ENCODE data around the gene KCNA10. TPM values are rescaled to one million over a fixed set of nuclear protein-coding genes. Genes with fewer than 3 reads are reported as not detected.

Gene KCNA10
- total RNA-seq, 2 experiments from 2014 or later: not detected

GRCh38 chr1:110509655-110510054, 9.3 kb downstream of the KCNA10 start:
- H3K79me2 ChIP-seq (ENCODE audit: insufficient read depth, low read depth, low read length): no peaks in the 10 kb centered on the region
- CTCF ChIA-PET (ENCODE audit: unreplicated experiment): no interaction called here

DNA sequence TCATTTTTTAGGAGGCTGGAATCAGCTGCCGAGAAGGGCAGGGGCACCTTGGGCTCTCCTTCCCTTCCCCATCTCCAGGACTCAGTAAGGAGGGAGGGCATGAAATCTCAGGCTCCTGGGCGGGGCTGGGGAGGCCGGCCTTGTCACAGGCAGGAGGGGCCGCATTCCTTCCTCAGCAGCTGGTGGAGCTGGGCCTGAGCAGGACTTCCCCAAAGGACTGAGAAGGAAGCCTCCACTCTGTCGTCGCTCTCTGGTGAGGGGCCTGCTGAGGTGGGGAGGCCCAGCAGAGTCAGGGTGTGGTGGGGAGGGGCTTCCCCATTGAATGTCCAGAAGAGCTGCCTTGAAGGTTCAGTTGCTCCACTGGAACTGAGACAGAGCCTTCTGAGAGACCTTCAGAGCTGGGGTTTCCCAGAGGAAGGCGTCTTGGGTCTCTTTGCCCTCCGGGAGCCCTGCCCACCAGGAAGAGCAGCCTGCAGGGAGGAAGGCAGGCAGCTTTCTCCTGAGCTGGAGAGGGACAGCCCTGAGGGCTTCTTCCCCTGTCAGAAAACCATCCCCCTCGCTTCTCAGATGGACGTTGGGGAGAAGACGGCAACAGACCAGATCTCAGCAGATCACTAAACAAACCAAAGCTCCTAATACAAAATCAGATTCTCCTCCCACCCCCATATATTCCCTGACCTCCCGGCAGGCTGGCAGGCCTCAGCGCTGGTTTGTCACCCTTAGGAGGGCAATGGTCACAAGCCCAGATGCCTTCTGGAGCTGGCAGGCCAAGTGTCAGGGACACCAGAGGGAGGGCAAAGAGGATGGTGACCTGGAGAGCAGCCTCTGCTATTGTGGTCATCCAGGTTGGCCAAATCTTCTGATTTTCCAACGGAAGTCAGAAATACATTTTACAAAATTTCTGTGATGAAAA, 10.7 kb downstream of the KCNA10 start:
- Histone ChIP-seq H3K79me2 (ENCODE audit: insufficient read depth, low read depth, low read length) (no peaks in the 10 kb centered on the region), H3K9me2 (ENCODE audit: insufficient read depth, low read length) (no peaks in the 10 kb centered on the region), H3K9me3 (ENCODE audit: low read length) (no peaks in the 10 kb centered on the region), H3K27ac (ENCODE audit: low read depth, low read length, poor library complexity, severe bottlenecking) (no peak overlapping the region), H3K4me3 (ENCODE audit: low read depth, low read length, poor library complexity, severe bottlenecking) (no peak overlapping the region), H3K36me3 (ENCODE audit: insufficient read depth, low read length) (no peaks in the 10 kb centered on the region), H2AFZ (ENCODE audit: low read length) (no peak overlapping the region), H3K4me1 (ENCODE audit: insufficient read depth, low read length, poor library complexity, severe bottlenecking) (no peaks in the 10 kb centered on the region), H3K4me2 (ENCODE audit: low read length) (no peak overlapping the region), H4K20me1 (ENCODE audit: insufficient read depth, low read length) (no peaks in the 10 kb centered on the region)
- DNase-seq (ENCODE audit: low spot score): no peak
- ChIA-PET CTCF (ENCODE audit: unreplicated experiment) (no interaction called here), POLR2A (interaction anchor here (0.5 kb wide), 1 partner anchor 322 kb away, joined by 3 read pairs; no protein-coding TSS in a partner anchor)
- TF ChIP-seq CTCF (conservative IDR thresholded peaks at IDR 0.05; ENCODE audit: low read length) (no peak), EZH2phosphoT487 (IDR thresholded peaks at IDR 0.05; ENCODE audit: borderline replicate concordance, low read depth, low read length) (no peak)
- intact Hi-C loops (cut with micrococcal nuclease; ENCODE audit: unreplicated experiment): no loop called here
- no TSS peak for BruUV-seq (replicated peaks)

More at GRCh38 chr1:110509655-110510054, 9.3 kb downstream of the KCNA10 start:
- Histone ChIP-seq H2AFZ (ENCODE audit: low read length) (no peak overlapping the region), H3K4me2 (ENCODE audit: low read length) (no peak overlapping the region), H3K36me3 (ENCODE audit: insufficient read depth, low read length) (no peaks in the 10 kb centered on the region), H3K4me1 (ENCODE audit: insufficient read depth, low read length, poor library complexity, severe bottlenecking) (no peaks in the 10 kb centered on the region), H3K9me2 (ENCODE audit: insufficient read depth, low read length) (no peaks in the 10 kb centered on the region), H3K4me3 (ENCODE audit: low read depth, low read length, poor library complexity, severe bottlenecking) (no peak overlapping the region), H4K20me1 (ENCODE audit: insufficient read depth, low read length) (no peaks in the 10 kb centered on the region), H3K27ac (ENCODE audit: low read depth, low read length, poor library complexity, severe bottlenecking) (no peak overlapping the region), H3K9me3 (ENCODE audit: low read length) (no peaks in the 10 kb centered on the region)
- POLR2A ChIA-PET: no interaction called here
- no TSS peak for BruUV-seq (replicated peaks)
- intact Hi-C loops (cut with micrococcal nuclease; ENCODE audit: unreplicated experiment): no loop called here
- TF ChIP-seq CTCF (conservative IDR thresholded peaks at IDR 0.05; ENCODE audit: low read length): no peak
- no peak for TF ChIP-seq EZH2phosphoT487 (IDR thresholded peaks at IDR 0.05; ENCODE audit: borderline replicate concordance, low read depth, low read length)
- no peak for DNase-seq (ENCODE audit: low spot score)

DNA sequence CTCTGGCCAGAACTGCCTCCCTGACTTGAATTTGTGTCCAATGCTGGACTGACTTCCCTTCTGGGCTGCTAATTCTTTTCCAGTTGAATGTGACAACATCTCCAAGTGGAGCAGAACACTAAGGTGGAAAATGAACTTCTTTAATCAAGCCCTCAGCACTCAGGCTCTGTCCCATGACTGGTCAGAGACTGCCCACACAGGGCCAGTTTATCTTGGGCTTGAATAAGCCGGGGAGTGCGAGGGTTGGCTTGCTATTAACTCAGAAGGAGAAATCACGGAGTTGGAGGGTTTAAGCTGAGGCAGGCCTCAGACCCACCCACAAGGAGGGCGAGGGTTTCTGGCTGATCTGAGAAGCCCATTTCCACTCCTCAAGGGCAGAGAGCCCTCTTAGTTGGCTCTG, 12.4 kb downstream of the KCNA10 start:
- H3K4me2 ChIP-seq (ENCODE audit: low read length): no peak overlapping the region
- CTCF ChIA-PET (ENCODE audit: unreplicated experiment): no interaction called here

More for the DNA sequence above, 12.4 kb downstream of the KCNA10 start:
- peaks cover 2% of the 10 kb centered on the region for H3K4me1 ChIP-seq (ENCODE audit: insufficient read depth, low read length, poor library complexity, severe bottlenecking)
- BruUV-seq (replicated peaks): no TSS peak
- H3K9me2 ChIP-seq (ENCODE audit: insufficient read depth, low read length): no peaks in the 10 kb centered on the region
- no peaks in the 10 kb centered on the region for H3K9me3 ChIP-seq (ENCODE audit: low read length)
- H2AFZ ChIP-seq (ENCODE audit: low read length): no peak overlapping the region
- no peaks in the 10 kb centered on the region for H4K20me1 ChIP-seq (ENCODE audit: insufficient read depth, low read length)
- H3K27ac ChIP-seq (ENCODE audit: low read depth, low read length, poor library complexity, severe bottlenecking): no peak overlapping the region
- H3K79me2 ChIP-seq (ENCODE audit: insufficient read depth, low read depth, low read length): no peaks in the 10 kb centered on the region
- TF ChIP-seq CTCF (conservative IDR thresholded peaks at IDR 0.05; ENCODE audit: low read length) (no peak), EZH2phosphoT487 (IDR thresholded peaks at IDR 0.05; ENCODE audit: borderline replicate concordance, low read depth, low read length) (no peak)
- POLR2A ChIA-PET: interaction anchor here (0.6 kb wide), 1 partner anchor 744 kb away, joined by 3 read pairs; no protein-coding TSS in a partner anchor
- no peaks in the 10 kb centered on the region for H3K36me3 ChIP-seq (ENCODE audit: insufficient read depth, low read length)
- no peak overlapping the region for H3K4me3 ChIP-seq (ENCODE audit: low read depth, low read length, poor library complexity, severe bottlenecking)
- intact Hi-C loops (cut with micrococcal nuclease; ENCODE audit: unreplicated experiment): no loop called here
- no peak for DNase-seq (ENCODE audit: low spot score)
